Peyer's patch (tissue), 4 donors: ENCODE measurements around the gene DEGS2.

Experiments
- POLR2A ChIP-seq, 2 donors: fragments of 450-650 bp; IDR thresholded peaks; one replicate each; pipeline ENCODE4 v1.5.1; 2017; ENCODE audit warnings: antibody characterized with exemption in 2 of 2, mild to moderate bottlenecking in 2 of 2, moderate library complexity in 2 of 2
- TF ChIP-seq, protein P1 (sequence below), 6 experiments: fragments of 450-650 bp in 4 of 6; fragments of 200-600 bp in 2 of 6; sonication (generic) in 1 of 6; IDR thresholded peaks; one replicate each; pipeline ENCODE4 v1.5.1; 2017 to 2019; ENCODE audit warnings: antibody characterized with exemption in 6 of 6, mild to moderate bottlenecking in 3 of 6, moderate library complexity in 1 of 6

DNA sequence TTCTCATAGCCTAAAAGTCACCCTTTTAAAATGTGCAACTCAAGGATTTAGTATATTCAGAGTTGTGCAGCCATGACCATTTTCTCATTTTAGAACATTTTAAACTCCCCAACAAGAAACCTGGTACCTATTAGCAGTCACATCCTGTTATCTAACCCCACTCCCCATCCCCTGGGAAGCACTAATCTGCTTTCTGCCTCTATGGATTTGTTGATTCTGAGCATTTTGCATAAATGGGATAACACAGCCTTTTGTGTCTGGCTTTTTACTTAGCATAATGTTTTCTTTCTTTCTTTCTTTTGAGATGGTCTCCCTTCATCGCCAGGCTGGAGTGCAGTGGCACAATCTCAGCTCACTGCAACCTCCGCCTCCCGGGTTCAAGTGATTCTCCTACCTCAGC, 40.9 kb upstream of the DEGS2 start:
- TF ChIP-seq, protein P1, sequence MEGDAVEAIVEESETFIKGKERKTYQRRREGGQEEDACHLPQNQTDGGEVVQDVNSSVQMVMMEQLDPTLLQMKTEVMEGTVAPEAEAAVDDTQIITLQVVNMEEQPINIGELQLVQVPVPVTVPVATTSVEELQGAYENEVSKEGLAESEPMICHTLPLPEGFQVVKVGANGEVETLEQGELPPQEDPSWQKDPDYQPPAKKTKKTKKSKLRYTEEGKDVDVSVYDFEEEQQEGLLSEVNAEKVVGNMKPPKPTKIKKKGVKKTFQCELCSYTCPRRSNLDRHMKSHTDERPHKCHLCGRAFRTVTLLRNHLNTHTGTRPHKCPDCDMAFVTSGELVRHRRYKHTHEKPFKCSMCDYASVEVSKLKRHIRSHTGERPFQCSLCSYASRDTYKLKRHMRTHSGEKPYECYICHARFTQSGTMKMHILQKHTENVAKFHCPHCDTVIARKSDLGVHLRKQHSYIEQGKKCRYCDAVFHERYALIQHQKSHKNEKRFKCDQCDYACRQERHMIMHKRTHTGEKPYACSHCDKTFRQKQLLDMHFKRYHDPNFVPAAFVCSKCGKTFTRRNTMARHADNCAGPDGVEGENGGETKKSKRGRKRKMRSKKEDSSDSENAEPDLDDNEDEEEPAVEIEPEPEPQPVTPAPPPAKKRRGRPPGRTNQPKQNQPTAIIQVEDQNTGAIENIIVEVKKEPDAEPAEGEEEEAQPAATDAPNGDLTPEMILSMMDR (IDR thresholded peaks at IDR 0.05), result no peak
- TF ChIP-seq POLR2A (IDR thresholded peaks at IDR 0.05), result no peak
